A549 (cell line): Measurements from ENCODE around the gene PSMD5. TPM values are rescaled to one million over a fixed set of nuclear protein-coding genes. Genes with fewer than 3 reads are reported as not detected.

ENCODE experiments used
- ATAC-seq, 2 experiments: fragments of 200-7000 bp in 1 of 2; fragments of >200 bp in 1 of 2; cut with Nextera tagmentation in 1 of 2; cut with Tn5 transposase in 1 of 2; 3 replicates each; pipeline versions ENCODE4 v1.8.0 to v1.9.1; 2018 to 2020; ENCODE audit warnings: mild to moderate bottlenecking in 1 of 2, moderate library complexity in 1 of 2
- CTCF ChIA-PET: fragments of 300-600 bp; sonication (Branson Sonifier 250); formaldehyde crosslinking; extraction: SDS; loops from one replicate; lab custom pipeline; 2021; ENCODE audit warnings: antibody characterized with exemption, inconsistent platforms; lab: Yijun Ruan, JAX
- POLR2A ChIA-PET: fragments of 350-600 bp; formaldehyde crosslinking; extraction: SDS; loops from one replicate; lab custom pipeline; 2021; ENCODE audit warnings: antibody characterized with exemption, inconsistent platforms; lab: Yijun Ruan, JAX
- DNase-seq, 2 experiments: peaks; one replicate each; pipeline versions ENCODE4 v3.0.0 to v3.0.0-alpha.2; 2011 to 2016; ENCODE audit warnings: low read depth in 1 of 2, low spot score in 1 of 2
- FAIRE-seq: peaks from 2 replicates; lab custom pipeline; 2011; peaks lifted over from hg19 to GRCh38; lab: Jason Lieb, UNC
- H3K27ac ChIP-seq, 2 experiments: fragments of >200 bp; sonication (Bioruptor Twin); formaldehyde crosslinking; 3 replicates each; pipeline ENCODE4 v1.5.1; 2016 to 2017
- H3K4me1 ChIP-seq: fragments of >200 bp; sonication (Bioruptor Twin); formaldehyde crosslinking; 3 replicates; pipeline ENCODE4 v1.6.1; 2016
- H3K4me2 ChIP-seq: fragments of >200 bp; sonication (Bioruptor Twin); formaldehyde crosslinking; 3 replicates; pipeline ENCODE4 v1.6.1; 2016
- H3K4me3 ChIP-seq: fragments of >200 bp; sonication (Bioruptor Twin); formaldehyde crosslinking; 3 replicates; pipeline ENCODE4 v1.5.1; 2016
- H3K9me3 ChIP-seq: fragments of >200 bp; sonication (Bioruptor Twin); formaldehyde crosslinking; 3 replicates; pipeline ENCODE4 v1.6.1; 2016
- ATOH8 ChIP-seq: fragments of 250-450 bp; sonication (Bioruptor Pico); IDR thresholded peaks from 2 replicates; pipeline ENCODE4 v1.5.0; 2020; ENCODE audit warnings: low read depth, mild to moderate bottlenecking, moderate library complexity
- CHD4 ChIP-seq: fragments of 200-600 bp; sonication (generic); IDR thresholded peaks from 2 replicates; pipeline ENCODE4 v1.6.1; 2016; ENCODE audit warnings: antibody characterized with exemption, mild to moderate bottlenecking, borderline replicate concordance
- CTCF ChIP-seq: fragments of >200 bp; sonication (Bioruptor Twin); formaldehyde crosslinking; IDR thresholded peaks from 3 replicates; pipeline ENCODE4 v1.5.1; 2016
- FOSB ChIP-seq: fragments of 250-450 bp; sonication (Bioruptor Pico); IDR thresholded peaks from 2 replicates; pipeline ENCODE4 v1.5.0; 2020; ENCODE audit warnings: mild to moderate bottlenecking, moderate library complexity
- FOSL2 ChIP-seq, 2 experiments: fragments of 450-650 bp in 1 of 2; fragments of >200 bp in 1 of 2; sonication (Bioruptor Twin) in 1 of 2; formaldehyde crosslinking; IDR thresholded peaks; 2 replicates each; pipeline versions ENCODE4 v1.5.0 to v1.6.1; 2016 to 2020; ENCODE audit warnings: mild to moderate bottlenecking in 1 of 2, moderate library complexity in 1 of 2
- HEYL ChIP-seq: fragments of 250-450 bp; sonication (Bioruptor Pico); IDR thresholded peaks from 2 replicates; pipeline ENCODE4 v1.8.0; 2021; ENCODE audit warnings: mild to moderate bottlenecking, moderate library complexity
- HOXB13 ChIP-seq: fragments of 250-450 bp; sonication (Bioruptor Pico); IDR thresholded peaks from 2 replicates; pipeline ENCODE4 v1.5.0; 2020; ENCODE audit warnings: low read depth, mild to moderate bottlenecking, moderate library complexity
- JUN ChIP-seq, 2 experiments: fragments of >200 bp; sonication (Bioruptor Twin); formaldehyde crosslinking; IDR thresholded peaks; 2 replicates in 1 of 2; 3 replicates in 1 of 2; pipeline ENCODE4 v1.6.1; 2016 to 2017
- KDM1A ChIP-seq: fragments of 200-600 bp; sonication (generic); IDR thresholded peaks from 2 replicates; pipeline ENCODE4 v1.6.1; 2016; ENCODE audit warnings: low read depth, mild to moderate bottlenecking
- MAX ChIP-seq: IDR thresholded peaks from 2 replicates; pipeline ENCODE4 v1.6.1; 2012
- MYC ChIP-seq: IDR thresholded peaks from 2 replicates; pipeline ENCODE4 v1.6.1; 2012; ENCODE audit warnings: mild to moderate bottlenecking, inconsistent platforms, low read length, improper control_type of control experiment, borderline replicate concordance
- NFE2L2 ChIP-seq: fragments of 150-350 bp; conservative IDR thresholded peaks from 2 replicates; pipeline ENCODE4 v1.6.1; 2014; ENCODE audit warnings: low read length
- NR3C1 ChIP-seq: fragments of >200 bp; sonication (Bioruptor Twin); formaldehyde crosslinking; IDR thresholded peaks from 3 replicates; pipeline ENCODE4 v1.6.1; 2017
- PBX3 ChIP-seq: IDR thresholded peaks from 2 replicates; pipeline ENCODE4 v1.6.1; 2012
- PHF8 ChIP-seq: fragments of 200-600 bp; sonication (generic); IDR thresholded peaks from 2 replicates; pipeline ENCODE4 v1.6.1; 2016; ENCODE audit warnings: low read depth, mild to moderate bottlenecking, antibody characterized with exemption, moderate library complexity, borderline replicate concordance
- POLR2AphosphoS2 ChIP-seq: conservative IDR thresholded peaks from 2 replicates; pipeline ENCODE4 v1.6.1; 2012; ENCODE audit warnings: low read length, improper control_type of control experiment, inconsistent platforms
- RAD21 ChIP-seq, 2 experiments: fragments of >200 bp in 1 of 2; sonication (Bioruptor Twin) in 1 of 2; formaldehyde crosslinking in 1 of 2; IDR thresholded peaks in 1 of 2; conservative IDR thresholded peaks in 1 of 2; 2 replicates in 1 of 2; 3 replicates in 1 of 2; pipeline ENCODE4 v1.6.1; 2012 to 2018; ENCODE audit warnings: inconsistent platforms in 1 of 2
- RARB ChIP-seq: fragments of 250-450 bp; sonication (Bioruptor Pico); IDR thresholded peaks from 2 replicates; pipeline ENCODE4 v1.8.0; 2021; ENCODE audit warnings: mild to moderate bottlenecking, moderate library complexity
- RCOR1 ChIP-seq: fragments of 150-350 bp; IDR thresholded peaks from 2 replicates; pipeline ENCODE4 v1.6.1; 2014; ENCODE audit warnings: antibody characterized with exemption, low read length, low read depth
- REST ChIP-seq: fragments of 200-600 bp; sonication (generic); IDR thresholded peaks from 2 replicates; pipeline ENCODE4 v1.6.1; 2016; ENCODE audit warnings: antibody characterized with exemption, mild to moderate bottlenecking, moderate library complexity
- RFX5 ChIP-seq: fragments of 450-650 bp; IDR thresholded peaks from 2 replicates; pipeline ENCODE4 v1.7.1; 2014; ENCODE audit warnings: antibody characterized with exemption, mild to moderate bottlenecking, moderate library complexity
- TFCP2L1 ChIP-seq: fragments of 250-450 bp; sonication (Bioruptor Pico); IDR thresholded peaks from 2 replicates; pipeline ENCODE4 v1.5.0; 2021; ENCODE audit warnings: mild to moderate bottlenecking
- ZC3H11A ChIP-seq: fragments of 450-650 bp; IDR thresholded peaks from 2 replicates; pipeline ENCODE4 v1.6.1; 2014; ENCODE audit warnings: antibody characterized with exemption, mild to moderate bottlenecking
- WGBS: methylation state at CpG from one replicate; pipeline ENCODE4 v1.1.6; 2017; ENCODE audit errors: missing lambda C conversion rate; 5-methylcytosine and 5-hydroxymethylcytosine counted together
- polyA plus RNA-seq, 4 experiments: library from polyadenylated mRNA; depleted of rRNA in 3 of 4; stranded (reverse); fragments of >200 nt; fragmentation: RNase III in 1 of 4; extraction: RNeasy Plus Mini Kit Qiagen cat#74134 plus additional on column Dnase treatment in 1 of 4; gene quantifications; 2 replicates in 3 of 4; 3 replicates in 1 of 4; pipeline ENCODE4 v1.2.3, GENCODE V29; 2011 to 2017

PSMD5 gene
- polyA plus RNA-seq, 2 of the 4 experiments (the other 2 are of a cell fraction): 34.6 to 63.7 TPM

GRCh38 chr9:120888626-120889025 lies 45.9 kb upstream of the PSMD5 start:
- Histone ChIP-seq H3K9me3 (no peaks in the 10 kb centered on the region), H3K27ac (no peak overlapping the region), H3K4me1 (no peaks in the 10 kb centered on the region), H3K4me2 (no peak overlapping the region), H3K4me3 (no peak overlapping the region)
- FAIRE-seq: no peak
- CTCF ChIA-PET: interaction anchor here (0.7 to 3.6 kb wide), 3 partner anchors 14 to 48 kb away, joined by 3 to 13 read pairs (median 5); no protein-coding TSS in a partner anchor
- ATAC-seq: no peak
- TF ChIP-seq TFCP2L1 (no peak), JUN (IDR thresholded peaks at IDR 0.05) (no peak), MYC (no peak), ATOH8 (CRISPR knock-in tag) (no peak), MAX (no peak), NFE2L2 (no peak), HEYL (CRISPR knock-in tag) (no peak), REST (no peak)
- POLR2A ChIA-PET: no interaction called here
- DNase-seq: no peak

GRCh38 chr9:120886490-120886967 lies 43.8 kb upstream of the PSMD5 start:
- Histone ChIP-seq H3K4me3 (no peak overlapping the region), H3K9me3 (no peaks in the 10 kb centered on the region), H3K4me2 (no peak overlapping the region), H3K27ac (no peak overlapping the region), H3K4me1 (no peaks in the 10 kb centered on the region)
- no peak for FAIRE-seq
- TF ChIP-seq HEYL (CRISPR knock-in tag) (no peak), PBX3 (no peak), CTCF (no peak), RCOR1 (no peak), RARB (CRISPR knock-in tag) (no peak)
- CTCF ChIA-PET: interaction anchor here (0.6 to 3.6 kb wide), 6 partner anchors 11 to 131 kb away, joined by 3 to 13 read pairs (median 3); partner anchors contain the start of gene TRAF1
- POLR2A ChIA-PET: no interaction called here
- 67% methylated on average over 8 of the region's 8 CpGs for WGBS
- peak in 1 of 2 experiments; percentile 37; a peak in 2 of 6 replicates for ATAC-seq
- no peak for DNase-seq

- peak; percentile 23 to 30; a peak in 2 of 6 replicates for ATAC-seq
- no peak for FAIRE-seq
- 67% methylated on average over 5 of the region's 5 CpGs for WGBS
- Histone ChIP-seq H3K9me3 (no peaks in the 10 kb centered on the region), H3K4me2 (no peak overlapping the region), H3K4me3 (no peak overlapping the region), H3K4me1 (no peaks in the 10 kb centered on the region), H3K27ac (no peak overlapping the region)
- ChIA-PET POLR2A (interaction anchor here (0.9 kb wide), 1 partner anchor 93 kb away, joined by 3 read pairs; the partner anchor contains the start of gene FBXW2), CTCF (interaction anchor here (0.6 to 3.6 kb wide), 5 partner anchors 11 to 130 kb away, joined by 3 to 13 read pairs (median 4); no protein-coding TSS in a partner anchor)
- no peak for DNase-seq
- TF ChIP-seq FOSB (CRISPR knock-in tag) (no peak), NR3C1 (no peak), RFX5 (no peak), FOSL2 (IDR thresholded peaks at IDR 0.05) (no peak), FOSL2 (CRISPR knock-in tag; IDR thresholded peaks at IDR 0.05) (no peak), RARB (CRISPR knock-in tag) (no peak), ZC3H11A (no peak), RAD21 (conservative IDR thresholded peaks at IDR 0.05 in 1 of 2, IDR thresholded peaks at IDR 0.05 in 1 of 2) (no peak), KDM1A (no peak), POLR2AphosphoS2 (no peak), CHD4 (no peak), PBX3 (no peak), HOXB13 (CRISPR knock-in tag) (no peak), PHF8 (no peak)
These were observed 43.2 kb upstream of the PSMD5 start for GRCh38 chr9:120885958-120886357.
